ENCODE data around the gene PRKCE. TPM values are rescaled to one million over a fixed set of nuclear protein-coding genes. Genes with fewer than 3 reads are reported as not detected.

Gene PRKCE
- total and polyA plus RNA-seq, 11 donors, result 4.1 to 22.3 (median 16.2) TPM

- no peak for ATAC-seq
- no peaks in the 10 kb centered on the region for H3K36me3 ChIP-seq
- H3K4me3 ChIP-seq, result no peak overlapping the region
- intact Hi-C loops (cut with DNase I), result loop anchor here in 7 of 10 donors (5.0 to 10.0 kb wide), 7 partner anchors 46 to 299 kb away; partner anchors contain the start of gene EPAS1 (in 4 of the 7)
- H3K27ac ChIP-seq, result peak overlapping the region in 8 of 12 donors; percentile 15 to 63 (median 44)
- TF ChIP-seq POLR2A (IDR thresholded peaks at IDR 0.05), result no peak
- TF ChIP-seq CTCF (IDR thresholded peaks at IDR 0.05), result no peak
- H3K4me1 ChIP-seq, result peaks cover 0 to 42% (median 17%) of the 10 kb centered on the region in 12 donors
- no peaks in the 10 kb centered on the region for H3K27me3 ChIP-seq
- no peak for DNase-seq
- WGBS, 4 donors, result 87 to 93% (median 89%) methylated on average over 4 of the region's 4 CpGs
- H3K9me3 ChIP-seq, result no peaks in the 10 kb centered on the region
Observed at GRCh38 chr2:46068636-46069035, 417.2 kb downstream of the PRKCE start.

GRCh38 chr2:46071074-46071473 lies 419.6 kb downstream of the PRKCE start:
- H3K4me3 ChIP-seq, result no peak overlapping the region
- WGBS, 4 donors, result 65 to 99% (median 98%) methylated on average over 3 of the region's 3 CpGs

GRCh38 chr2:46072101-46072820 lies 420.8 kb downstream of the PRKCE start:
- 95 to 97% (median 96%) methylated on average over 8 of the region's 8 CpGs for WGBS, 4 donors

More at GRCh38 chr2:46071074-46071473, 419.6 kb downstream of the PRKCE start:
- Histone ChIP-seq H3K27me3 (no peaks in the 10 kb centered on the region), H3K27ac (no peak overlapping the region), H3K9me3 (no peaks in the 10 kb centered on the region), H3K36me3 (no peaks in the 10 kb centered on the region), H3K4me1 (peaks cover 0 to 39% (median 21%) of the 10 kb centered on the region in 12 donors)
- intact Hi-C loops (cut with DNase I), result no loop called here
- no peak for ATAC-seq
- TF ChIP-seq POLR2A (IDR thresholded peaks at IDR 0.05) (no peak), CTCF (IDR thresholded peaks at IDR 0.05) (no peak)
- no peak for DNase-seq

More at GRCh38 chr2:46072101-46072820, 420.8 kb downstream of the PRKCE start:
- H3K27me3 ChIP-seq, result no peaks in the 10 kb centered on the region
- no peak for ATAC-seq
- H3K9me3 ChIP-seq, result no peaks in the 10 kb centered on the region
- H3K27ac ChIP-seq, result no peak overlapping the region
- no peak for DNase-seq
- H3K4me1 ChIP-seq, result peaks cover 0 to 43% (median 23%) of the 10 kb centered on the region in 12 donors
- TF ChIP-seq CTCF (IDR thresholded peaks at IDR 0.05) (no peak), POLR2A (IDR thresholded peaks at IDR 0.05) (no peak)
- no peaks in the 10 kb centered on the region for H3K36me3 ChIP-seq
- H3K4me3 ChIP-seq, result no peak overlapping the region
- intact Hi-C loops (cut with DNase I), result no loop called here
